ENCODE measurements around the gene CFAP251.
"Not testable (repeated sequence)": the region's sequence is repeated elsewhere in the genome, so short reads cannot be mapped to it uniquely, and the experiment has no call there.

CFAP251 gene

DNA sequence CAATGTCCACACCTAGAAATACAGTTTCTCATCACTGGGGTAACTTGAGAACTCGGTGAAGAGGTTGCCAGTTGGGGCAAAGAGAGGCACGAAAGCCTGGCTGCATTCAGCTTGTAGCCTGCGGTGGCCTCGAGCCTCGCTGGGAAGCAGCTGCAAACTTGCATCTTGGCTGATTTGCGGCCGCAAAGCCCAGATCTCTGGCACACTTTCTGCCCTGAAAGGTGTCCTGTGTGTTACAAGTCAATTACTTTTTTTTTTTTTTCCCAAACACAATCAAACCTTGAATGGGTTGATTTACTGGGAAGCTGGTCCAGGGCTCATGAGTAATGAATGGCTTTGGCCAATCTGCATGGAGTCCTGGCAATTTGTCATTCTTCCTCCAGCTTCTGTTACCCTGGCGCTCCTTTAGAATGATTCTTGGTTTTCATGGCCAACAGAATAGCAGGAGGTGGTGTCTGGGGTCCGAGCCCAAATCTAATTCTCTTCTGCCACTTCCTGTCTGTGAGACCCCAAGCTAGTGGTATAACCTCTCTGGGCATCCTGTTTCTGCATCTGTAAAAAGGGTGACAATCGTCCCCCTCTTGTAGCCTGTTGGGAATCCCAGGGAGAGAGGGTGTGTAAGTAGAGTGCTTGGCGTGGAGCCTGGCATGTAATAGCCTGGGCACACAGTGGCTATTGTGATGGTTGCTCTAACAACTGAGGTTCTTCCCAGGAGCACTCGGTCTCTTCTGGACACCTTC lies 109.9 kb downstream of the CFAP251 start:
- DNase-seq = no peak

DNA sequence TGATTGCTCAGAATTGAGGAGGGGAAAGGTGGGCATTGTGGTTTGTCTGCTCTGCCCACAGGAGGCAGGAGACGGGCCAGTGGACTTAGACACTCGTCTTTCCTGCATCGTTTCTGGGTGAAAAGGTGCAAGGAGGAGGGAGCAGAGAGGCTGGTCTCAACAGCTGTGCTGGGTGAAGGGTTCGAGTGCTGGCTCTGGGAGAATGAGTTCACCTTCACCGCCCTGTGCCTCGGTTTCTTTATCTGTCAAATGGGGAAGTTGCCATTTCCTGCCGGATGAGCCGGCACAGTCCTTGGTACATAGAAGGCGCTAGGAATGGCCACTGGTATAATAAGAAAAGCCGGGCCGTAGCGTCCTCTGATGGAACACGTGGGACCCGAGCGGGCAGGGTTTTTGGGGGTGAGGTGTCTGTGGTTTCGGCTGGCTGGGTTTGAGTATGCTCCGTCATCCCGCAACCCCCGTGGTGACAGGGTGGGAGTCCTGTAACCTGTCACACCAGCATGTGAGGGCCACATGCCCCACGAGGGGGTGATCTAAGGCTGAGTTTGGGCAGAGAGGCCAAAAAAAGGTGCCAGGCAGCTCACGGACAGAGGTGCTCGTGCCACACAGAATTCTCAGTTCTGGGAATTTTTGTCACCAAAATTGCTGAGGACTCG lies 110.6 kb downstream of the CFAP251 start:
- DNase-seq = no peak

DNA sequence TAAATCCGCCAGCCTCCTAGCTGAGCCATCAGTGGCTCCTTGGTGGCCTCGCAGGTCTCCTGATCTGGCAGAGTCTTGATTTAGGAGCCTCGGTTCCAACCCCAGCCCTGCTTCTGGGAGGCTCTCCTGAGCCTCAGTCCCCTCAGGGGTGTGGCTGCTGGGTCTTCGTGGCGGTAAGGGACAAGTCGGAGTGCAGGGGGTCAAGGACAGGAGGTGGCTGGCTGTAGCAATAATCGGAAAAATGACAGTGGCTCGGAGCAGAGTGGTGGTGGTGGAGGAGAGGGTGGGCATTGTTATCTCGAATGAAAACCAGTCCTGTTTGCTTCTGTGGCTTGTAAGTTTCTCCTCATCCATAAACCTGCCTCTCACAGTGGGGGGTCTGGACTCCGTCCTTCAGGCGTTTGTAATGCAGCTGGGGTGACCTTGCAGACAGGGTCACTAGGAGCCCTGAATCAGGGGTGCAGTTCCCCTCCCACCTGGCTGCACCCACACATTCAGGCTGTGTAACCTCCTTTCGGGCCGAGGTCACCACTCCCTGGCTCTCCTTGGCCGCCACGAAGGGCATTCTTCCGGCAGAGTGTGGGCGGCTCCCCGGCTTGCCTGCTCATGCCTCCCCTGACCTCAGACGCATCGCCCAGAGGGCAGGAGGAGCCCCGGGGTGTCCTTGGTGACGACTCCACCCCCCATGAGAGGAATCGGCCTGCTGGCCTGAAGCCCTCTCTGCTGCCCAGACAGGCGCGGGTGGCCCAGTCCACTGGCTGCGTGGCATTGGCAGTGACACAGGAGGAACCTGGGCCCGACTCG lies 111.4 kb downstream of the CFAP251 start:
- no peak for DNase-seq

DNA sequence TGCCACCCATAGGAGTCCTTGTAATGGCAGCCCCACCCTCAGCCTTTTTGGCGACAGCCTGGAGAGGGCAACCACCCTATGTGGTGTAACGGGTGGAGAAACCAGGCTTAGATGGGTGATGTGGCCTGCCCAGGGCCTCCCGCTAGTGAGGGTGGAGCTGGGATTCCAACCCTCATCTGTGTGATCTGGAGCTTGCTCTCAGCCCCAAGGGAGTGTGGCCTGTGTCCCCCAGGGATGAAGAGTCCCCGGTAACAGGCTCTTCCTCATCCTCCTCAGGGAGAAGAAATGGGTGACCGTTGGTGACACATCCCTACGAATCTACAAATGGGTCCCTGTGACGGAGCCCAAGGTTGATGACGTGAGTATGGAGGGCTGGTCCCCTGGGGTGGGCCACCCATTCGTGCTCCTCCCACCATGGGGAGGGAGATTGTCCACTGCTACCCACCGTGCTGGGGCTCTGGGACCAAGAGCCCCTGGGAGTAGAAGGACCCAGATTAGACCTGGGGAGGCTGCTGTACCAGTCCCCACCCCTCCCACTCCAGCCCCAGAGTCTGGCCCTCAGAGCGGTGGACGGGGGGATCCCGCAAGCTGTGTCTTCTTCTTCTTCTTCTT lies 112.1 kb downstream of the CFAP251 start:
- DNase-seq = no peak

DNA sequence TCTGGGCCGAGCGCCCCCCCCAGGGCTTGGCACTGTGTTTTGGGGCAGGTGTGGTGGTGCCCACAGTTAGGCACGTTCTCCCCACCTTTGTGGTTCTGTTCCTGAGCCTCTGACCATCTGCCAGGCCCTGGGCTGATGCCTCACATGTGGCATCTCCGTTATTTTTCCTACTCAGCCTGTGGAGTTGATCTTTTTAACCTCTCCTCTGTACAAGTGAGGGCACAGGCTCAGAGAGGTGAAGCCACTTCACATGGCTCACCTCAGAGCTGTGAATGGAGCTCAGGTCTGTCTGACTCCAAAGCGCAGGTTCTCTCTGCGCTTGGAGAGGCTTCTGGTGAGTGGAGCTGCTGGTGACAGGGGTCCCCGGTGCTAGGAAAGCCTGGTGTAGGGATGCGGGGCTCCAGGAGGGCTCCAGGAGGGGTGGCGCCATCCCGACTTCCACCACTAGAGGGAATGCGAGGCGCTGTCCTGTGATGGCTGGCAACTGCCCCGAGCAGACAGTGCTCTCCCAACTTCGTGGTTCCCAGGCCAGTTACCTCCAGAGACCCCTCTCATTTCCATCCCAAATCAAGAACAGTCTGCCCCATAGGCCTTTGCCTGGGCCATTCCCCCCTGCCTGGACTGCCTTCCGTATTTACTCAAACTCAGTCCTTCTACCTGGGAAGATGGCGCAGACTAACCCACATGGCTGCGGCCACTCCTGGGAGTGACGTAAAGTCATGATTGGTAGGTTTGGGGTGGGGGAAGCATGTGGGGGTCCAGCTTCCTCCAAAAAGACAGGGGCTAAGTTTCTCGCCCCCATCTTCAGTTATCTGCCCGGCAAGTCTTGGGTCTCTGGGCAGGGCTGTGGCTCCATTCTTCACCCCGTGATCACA lies 113.2 kb downstream of the CFAP251 start:
- DNase-seq = peak; percentile 16

DNA sequence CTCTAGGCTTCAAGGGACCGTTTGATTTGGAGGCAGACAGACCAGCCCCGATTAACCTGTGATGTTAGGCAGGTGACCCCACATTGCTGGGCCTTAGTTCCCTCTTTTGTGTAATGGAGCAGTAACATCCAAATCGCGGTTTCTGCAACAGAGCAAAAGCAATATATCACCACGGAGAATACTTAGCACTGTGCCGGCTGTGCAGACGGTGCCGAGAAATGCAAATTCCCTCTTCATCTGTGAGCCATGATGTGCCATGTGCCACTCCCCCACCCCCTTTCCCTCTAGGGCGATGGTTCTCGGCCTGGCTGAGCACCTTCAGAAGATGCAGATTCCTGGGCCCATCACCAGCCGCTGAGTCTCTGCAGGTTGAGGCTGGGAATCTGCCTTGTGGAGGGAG lies 114.2 kb downstream of the CFAP251 start:
- DNase-seq = no peak

DNA sequence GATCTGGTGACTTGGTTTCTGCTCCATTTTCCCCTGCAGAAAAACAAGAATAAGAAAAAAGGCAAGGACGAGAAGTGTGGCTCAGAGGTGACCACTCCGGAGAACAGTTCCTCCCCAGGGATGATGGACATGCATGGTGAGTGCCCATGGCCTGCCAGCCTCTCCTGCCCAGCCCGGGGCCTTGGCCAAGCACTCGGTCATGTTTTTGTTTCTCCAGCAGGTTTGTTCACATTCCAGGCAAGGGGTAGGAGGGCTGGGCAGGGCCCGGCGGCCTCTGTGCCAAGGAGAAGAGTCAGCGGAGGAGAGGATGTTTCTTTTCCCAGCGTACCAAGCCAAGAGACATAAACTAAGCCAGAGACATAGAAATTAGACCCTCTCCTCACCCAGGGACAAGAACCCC lies 116.9 kb downstream of the CFAP251 start:
- no peak for DNase-seq

DNA sequence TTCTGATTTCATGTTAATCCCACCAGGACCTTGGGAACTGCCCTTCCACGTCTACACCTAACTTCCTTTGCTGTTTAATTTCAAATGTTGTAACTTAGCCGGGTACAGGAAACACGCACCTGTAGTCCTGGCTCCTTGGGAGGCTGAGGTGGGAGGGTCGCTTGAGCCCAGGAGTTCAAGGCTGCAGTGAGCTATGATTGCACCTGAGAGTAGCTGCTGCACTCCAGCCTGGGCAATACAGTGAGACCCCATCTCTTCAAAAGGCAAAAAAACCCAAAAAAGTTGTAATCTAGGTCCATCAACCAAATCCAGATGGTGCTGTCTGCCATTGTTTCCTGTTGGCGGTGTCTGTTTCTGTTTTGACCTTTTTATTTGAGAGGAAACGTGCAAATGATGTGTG lies 117.8 kb downstream of the CFAP251 start:
- no peak for DNase-seq

DNA sequence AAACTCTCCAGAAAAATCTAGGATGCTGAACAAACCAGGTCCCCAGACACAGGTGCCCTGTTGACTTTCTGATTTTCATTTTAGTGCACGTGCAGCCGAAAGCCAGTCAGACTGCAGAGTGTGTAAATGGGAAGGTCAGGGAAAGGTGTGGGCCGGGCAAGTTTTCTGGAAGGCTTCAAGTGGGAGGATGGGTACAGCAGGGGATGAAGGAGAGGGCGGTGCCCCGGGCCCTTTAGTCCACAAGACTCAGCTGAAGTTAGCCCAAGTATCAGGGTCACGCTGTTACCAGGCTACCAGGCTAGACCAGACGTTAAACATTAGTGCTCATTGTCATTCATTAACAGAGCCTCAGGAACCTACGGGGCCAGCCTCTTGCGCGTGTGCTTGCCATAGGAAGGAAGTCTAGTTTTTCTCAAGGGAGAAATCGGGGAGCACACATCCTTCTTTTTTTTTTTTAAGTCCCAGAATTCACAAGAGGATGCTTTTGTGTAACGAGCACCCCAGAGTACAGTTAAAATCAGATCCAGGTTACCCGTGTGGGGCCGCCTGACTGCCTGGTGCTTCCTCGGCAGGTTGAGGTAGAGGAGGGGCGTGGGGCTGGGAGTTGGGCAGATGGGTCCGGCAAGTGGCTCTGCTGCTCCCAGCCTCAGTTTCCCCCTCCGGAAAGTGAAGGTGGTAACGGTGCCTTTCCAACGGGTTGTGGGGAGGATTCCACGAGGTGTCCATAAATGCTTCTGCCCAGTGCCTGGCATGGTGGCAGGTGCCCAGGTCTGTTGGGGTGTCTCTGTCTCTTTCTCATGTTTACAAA lies 122.4 kb downstream of the CFAP251 start:
- DNase-seq = no peak

DNA sequence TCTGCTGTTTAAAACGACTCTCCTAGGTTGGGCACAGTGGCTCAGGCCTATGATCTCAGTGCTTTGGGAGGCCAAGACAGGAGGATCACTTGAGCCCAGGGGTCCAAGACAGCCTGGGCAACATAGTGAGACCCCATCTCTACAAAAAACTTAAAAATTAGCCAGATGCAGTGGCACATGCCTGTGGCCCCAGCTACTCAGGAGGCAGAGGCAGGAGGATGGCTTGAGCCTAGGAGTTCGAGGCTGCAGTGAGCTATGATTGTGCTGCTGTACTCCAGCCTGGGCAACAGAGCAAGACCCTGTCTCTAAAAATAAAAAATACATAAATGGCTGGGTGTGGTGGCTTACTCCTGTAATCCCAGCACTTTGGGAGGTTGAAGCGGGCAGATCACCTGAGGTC lies 123.1 kb downstream of the CFAP251 start:
- not testable (repeated sequence) for DNase-seq

DNA sequence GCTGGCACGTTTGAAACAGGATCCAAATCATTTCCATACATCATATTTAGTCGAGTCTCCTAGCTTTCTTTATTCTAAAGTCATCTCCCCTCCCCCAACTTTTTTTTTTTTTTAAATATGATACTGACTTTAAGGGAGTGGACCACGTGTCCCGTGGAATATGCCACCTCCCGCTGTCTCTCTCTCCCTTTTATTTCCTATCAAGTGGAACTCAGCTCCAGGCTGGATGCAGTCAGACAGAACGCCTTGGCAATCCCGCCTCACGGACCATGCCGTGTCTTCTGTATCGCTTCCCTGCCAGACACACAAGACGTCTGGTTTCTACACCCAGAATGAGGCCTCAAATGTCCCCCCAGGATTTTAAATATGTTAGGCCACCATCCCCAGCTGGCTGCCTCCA lies 124.5 kb downstream of the CFAP251 start:
- DNase-seq = no peak

DNA sequence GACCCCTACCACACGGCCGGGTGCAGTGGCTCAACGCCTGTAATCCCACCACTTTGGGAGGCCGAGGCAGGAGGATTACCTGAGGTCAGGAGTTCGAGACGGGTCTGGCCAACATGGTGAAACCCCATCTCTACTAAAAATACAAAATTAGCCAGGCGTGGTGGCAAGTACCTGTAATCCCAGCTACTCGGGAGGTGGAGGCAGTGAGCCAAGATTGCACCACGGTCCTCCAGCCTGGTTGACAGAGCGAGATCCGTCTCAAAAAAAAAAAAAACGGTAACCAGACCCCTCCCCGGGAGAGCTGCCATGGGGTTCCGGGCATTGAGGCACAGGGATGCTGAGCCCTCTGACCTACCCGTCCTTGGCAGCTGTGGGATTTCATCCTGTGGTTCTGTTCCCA lies 125.1 kb downstream of the CFAP251 start:
- no peak for DNase-seq

DNA sequence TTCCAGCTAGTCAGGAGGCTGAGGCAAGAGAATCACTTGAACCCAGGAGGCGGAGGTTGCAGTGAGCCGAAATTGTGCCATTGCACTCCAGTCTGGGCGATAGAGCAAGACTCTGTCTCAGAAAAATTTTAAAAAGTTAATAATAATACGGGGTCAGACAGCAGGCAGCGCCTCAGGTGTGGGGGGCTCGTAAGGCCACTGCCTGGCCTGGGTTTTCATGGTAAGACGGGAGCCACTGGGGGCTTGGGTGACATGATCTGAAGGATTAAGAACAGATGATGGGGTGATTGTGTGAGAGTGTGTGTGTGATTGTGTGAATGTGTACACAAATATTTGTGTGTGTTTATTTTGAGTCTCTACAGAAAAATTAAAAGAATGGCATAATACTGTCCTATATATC lies 126.9 kb downstream of the CFAP251 start:
- DNase-seq = no peak

DNA sequence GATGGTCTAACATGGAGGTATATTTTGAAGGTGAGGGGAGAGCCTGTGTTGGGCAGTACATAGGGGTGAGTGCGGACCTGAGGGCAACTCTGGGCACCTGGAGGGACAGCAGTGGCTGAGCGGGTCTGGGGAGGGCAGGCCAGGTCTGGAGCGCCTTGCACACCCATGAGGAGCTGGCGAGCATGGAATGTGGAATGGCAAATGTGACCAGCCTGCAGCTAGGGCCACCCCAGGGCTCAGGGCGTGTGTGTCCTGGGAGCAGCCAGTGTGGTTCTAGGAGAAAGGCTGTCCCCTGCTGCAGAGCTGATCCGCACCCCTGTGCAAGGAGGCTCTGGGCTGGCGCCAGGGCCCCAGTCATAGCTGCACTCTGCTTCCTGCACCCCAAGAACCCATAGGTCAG lies 127.8 kb downstream of the CFAP251 start:
- no peak for DNase-seq

DNA sequence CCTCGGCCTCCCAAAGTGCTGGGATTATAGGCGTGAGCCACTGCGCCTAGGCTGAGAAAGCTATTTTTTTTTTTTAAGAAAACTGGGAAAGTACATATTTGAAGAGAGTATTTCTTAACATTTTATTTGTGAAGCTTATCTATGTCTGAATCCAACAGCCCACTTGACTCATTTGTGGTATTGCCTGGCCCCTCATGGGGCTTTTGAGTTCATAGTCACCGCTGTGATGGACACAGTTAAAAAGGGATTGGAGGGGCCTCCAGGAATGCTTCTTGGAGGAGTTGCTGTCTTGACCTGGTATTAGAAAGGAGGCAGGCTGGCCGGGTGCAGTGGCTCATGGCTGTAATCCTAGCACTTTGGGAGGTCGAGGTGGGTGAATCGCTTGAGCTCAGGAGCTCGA lies 129.8 kb downstream of the CFAP251 start:
- DNase-seq = peak; percentile 58

DNA sequence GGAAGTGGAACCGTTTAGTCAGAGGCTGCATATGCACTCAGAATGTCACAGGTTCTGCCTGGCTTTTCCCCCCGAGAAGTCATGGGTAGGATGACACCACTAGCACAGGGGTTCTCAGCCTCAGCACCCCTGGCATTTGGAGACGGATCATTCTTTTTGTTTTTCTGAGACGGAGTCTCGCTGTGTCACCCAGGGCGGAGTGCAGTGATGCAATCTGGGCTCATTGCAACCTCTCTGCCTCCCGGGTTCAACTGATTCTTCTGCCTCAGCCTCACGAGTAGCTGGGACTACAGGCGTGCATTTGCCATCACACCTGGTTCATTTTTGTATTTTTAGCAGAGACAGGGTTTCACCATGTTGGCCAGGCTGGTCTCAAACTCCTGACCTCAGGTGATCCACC lies 131.4 kb downstream of the CFAP251 start:
- DNase-seq = no peak

DNA sequence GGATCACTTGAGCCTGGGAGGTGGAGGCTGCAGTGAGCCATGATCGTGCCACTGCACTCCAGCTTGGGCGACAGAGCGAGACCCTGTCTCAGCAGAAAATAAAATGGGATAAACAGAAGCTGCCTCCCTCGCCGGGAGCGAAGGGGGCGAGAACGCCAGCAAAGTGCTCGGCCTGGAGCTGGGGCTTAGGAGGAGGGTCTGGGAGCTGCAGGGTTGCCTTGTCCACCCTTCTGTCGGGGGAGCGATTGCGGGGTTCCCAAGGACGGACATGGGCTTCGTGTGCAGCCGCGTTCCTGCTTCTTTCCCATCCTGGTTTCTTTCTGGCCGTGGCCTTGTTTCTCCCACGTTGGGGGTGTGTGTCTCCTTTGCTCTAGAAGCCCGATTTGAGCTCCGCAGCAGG lies 132.3 kb downstream of the CFAP251 start:
- no peak for DNase-seq

DNA sequence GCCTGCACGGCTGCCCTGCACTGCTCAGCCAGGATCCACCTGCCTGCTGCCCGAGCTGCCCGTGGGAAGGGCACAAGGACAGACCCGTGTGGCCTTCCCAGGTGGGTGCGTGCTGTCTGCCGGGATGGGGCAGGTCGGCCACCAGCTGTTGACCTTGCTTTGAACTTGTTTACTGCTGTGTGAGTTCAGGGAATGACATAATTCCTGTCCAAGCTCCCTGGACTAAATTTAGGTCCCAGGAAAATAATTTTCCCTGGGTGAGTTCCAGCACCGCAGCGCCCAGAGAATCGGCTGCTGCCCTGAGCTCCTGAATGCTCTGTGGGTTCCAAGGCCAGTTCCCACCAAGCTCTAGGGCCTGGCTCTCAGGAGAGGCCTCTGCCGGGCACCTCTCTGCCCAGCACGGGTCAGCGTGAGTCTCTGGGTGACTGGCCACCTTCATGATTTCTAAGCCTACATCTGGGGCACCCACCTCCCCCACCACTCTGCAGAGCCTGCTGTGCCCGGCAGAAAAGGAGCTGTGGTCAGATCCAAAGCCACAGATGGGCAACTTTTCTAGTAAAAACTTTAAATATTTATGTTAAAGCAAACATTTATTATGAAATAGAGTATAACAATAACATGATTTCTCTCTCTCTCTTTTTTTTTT lies 133.0 kb downstream of the CFAP251 start:
- DNase-seq = no peak

DNA sequence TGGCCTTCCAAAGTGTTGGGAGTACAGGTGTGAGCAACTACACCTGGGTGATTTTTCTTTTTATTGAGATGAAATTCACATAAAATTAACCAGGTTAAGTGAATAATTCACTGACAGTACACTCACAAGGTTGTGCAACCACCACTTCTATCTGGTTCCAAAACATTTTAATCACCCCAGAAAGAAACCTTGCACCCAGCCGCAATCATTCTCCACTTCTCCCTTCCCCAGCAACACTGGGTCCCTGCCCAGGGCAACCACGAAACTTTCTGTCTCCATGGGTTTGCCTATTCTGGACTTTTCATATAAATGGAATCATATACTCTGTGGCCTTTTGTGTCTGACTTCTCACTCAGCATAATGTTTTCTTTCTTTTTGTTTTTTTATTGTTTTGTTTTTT lies 133.9 kb downstream of the CFAP251 start:
- no peak for DNase-seq

All from fibroblast of skin of abdomen (primary cell).